Renal cortex interstitium (tissue), 11 donors: ENCODE results near the gene OR2T3. TPM values are rescaled to one million over a fixed set of nuclear protein-coding genes. Genes with fewer than 3 reads are reported as not detected.
"Not testable (repeated sequence)": the region's sequence is repeated elsewhere in the genome, so short reads cannot be mapped to it uniquely, and the experiment has no call there.

Experiments used
- DNase-seq, 11 donors: peaks; one replicate each; pipeline ENCODE4 v3.0.0-alpha.2; 2013; ENCODE audit warnings: low read depth in 9 of 11, low spot score in 4 of 11; ENCODE audit errors: extremely low read depth in 1 of 11
- polyA plus RNA-seq, 3 donors: library from polyadenylated mRNA; unstranded; fragments of 120-200 nt; gene quantifications; one replicate each; pipeline ENCODE4 v1.2.1, GENCODE V29; 2013; ENCODE audit not compliant: insufficient read length in 3 of 3

The OR2T3 gene
- polyA plus RNA-seq, 3 donors: not detected

DNA sequence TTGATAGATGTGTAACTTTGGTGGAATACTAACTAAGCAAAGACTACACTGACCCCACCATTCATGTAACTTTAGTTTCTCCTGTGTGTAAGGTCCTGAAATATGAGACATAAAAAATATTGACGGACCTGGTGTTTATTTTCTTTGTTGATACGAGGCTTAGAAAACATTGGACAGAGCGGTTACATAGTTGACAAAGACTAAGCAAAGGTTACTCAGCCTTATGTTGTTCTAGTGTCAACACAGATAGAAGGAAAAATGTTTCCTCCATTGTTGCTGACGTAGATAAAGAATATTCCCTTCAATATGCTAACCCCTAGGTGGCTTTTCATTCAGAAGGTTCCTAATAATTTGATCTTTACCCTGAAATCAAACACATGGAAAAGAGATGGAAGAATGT lies 18.1 kb upstream of the OR2T3 start:
- not testable (repeated sequence) for DNase-seq

DNA sequence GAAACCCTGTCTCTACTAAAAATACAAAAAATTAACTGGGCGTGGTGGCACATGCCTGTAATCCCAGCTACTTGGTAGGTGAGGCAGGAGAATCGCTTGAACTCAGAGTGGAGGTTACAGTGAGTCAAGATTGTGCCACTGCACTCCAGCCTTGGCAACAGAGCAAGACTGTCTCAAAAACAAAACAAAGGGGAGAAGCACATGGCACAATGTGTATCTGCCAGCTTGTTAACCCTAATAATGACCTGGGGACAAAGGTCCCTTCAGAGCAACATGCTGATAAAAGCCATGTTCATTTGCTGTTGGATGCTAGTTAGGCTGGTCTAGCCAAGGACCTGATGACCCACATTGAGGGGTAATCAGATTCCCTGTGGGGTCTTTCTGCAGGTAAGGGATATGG lies 16.5 kb upstream of the OR2T3 start:
- not testable (repeated sequence) for DNase-seq

DNA sequence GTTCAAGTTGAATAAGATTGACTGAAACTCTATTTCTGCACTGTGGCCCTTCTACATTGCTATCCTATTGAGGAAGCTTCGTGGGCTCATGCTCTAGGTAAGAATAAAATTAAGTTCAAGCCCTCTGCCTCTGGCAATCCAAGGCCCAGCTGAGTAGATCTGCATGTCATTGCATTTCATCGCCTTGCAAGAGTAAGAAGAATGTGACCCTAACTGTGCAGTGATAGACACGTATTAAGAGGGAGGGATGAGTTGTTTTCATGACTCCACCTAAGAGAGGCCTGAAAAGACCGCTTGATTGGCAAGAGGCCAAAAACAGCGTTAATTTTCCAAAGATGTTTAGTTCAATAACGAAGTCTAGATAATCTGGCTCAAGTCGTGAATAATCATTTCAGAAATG lies 14.0 kb upstream of the OR2T3 start:
- DNase-seq: not testable (repeated sequence)

GRCh38 chr1:248471154-248471553 lies 2.0 kb upstream of the OR2T3 start:
- DNase-seq: no peak

DNA sequence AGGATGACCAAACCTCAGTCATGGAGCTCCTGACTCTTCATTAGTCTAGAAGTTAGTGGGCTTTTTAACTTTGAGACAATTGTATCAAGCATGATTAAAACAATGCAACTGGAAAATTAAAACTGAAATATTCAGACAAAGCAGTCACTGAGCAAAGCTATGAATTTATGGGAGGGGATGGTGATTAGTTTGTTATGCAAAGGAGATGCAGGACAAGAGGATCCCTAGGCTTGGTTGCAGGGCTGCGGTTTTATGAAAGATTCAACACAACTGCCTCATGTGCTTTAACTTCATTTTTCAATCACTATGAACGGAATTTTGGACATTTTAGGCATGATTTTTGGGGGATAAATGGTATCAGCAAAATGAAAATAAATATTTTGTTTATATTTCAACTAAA lies 1.0 kb upstream of the OR2T3 start:
- not testable (repeated sequence) for DNase-seq

DNA sequence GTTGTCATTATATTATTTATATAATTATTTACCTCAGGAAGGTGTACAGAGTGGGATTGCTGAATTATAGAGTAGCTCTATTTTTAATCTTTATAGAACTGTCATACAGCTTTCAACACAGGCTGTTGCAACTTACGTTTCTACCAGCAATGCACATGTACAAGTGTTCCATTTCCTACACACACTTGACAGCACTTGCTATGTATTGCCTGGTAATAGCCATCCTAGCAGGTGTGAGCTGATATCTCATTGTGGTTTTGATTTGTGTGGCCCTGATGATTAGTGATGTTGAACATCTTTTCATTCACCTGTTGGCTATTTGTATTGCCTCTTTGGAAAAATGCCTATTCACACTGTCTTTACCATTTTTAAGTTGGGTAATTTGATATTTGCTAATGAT lies 2.5 kb downstream of the OR2T3 start:
- DNase-seq: not testable (repeated sequence)

GRCh38 chr1:248481686-248482579 lies 8.8 kb downstream of the OR2T3 start:
- not testable (repeated sequence) for DNase-seq

GRCh38 chr1:248488289-248488688 lies 15.1 kb downstream of the OR2T3 start, which contains the start of gene OR2T5:
OR2T5 (plus strand) TSS chr1:248488589; CDS start chr1:248488589, 0 bp downstream.
- not testable (repeated sequence) for DNase-seq

DNA sequence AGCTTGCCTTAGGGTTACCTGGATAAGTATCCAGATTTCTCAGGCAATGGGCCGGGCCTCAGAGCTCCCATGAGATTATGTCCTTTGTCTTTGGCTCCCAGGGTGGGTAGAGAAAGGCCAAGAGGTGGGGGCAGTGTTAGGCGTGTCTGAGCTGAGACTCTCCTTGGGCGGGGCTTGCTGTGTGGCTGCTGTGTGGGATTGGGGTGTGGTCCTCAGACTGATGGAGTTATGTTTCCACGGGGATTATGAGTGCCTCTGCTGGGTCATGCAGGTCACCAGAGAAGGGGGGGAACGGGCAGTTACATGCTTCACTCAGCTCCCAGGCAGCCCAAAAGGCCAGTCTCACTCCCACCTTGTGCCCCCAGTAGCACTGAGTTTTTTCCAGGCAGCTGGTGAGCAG lies 23.5 kb downstream of the OR2T3 start:
- not testable (repeated sequence) for DNase-seq

DNA sequence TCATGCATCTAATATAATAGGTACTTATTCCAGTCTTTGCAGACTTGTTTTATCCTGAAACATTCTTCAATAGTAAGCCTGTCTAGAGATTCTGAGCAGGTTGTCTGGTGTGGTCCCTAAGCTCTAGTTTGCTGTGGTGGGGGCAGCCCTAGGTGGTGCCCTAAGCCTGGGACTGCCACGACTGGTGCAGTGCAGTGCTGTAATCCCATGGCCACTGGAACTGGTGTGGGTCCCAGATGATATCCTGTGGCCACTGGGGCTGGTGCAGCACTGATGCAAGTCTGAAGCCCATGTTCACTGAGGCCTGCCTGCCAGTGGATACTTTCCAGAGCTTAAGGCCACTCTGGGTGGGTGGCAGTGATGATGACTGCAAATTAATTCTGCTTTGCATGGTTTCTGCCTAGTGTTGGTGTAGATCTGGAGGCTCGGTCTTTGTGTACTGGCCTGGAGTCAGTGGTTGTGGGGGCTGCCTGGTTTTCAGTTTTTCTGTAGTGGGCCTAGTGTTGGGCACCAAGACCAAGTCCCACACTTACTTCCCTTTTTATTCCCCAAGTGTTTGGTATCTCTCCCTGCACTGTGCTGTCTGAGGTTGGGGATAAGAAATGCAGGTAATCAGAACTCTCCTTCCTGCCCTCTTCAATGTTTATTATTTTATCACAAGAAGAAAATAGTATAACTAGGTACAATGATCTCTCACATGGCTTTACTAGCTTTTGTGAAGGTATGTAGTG lies 27.3 kb downstream of the OR2T3 start:
- DNase-seq: not testable (repeated sequence)

- DNase-seq: not testable (repeated sequence)
Measured at GRCh38 chr1:248507773-248508172, 34.6 kb downstream of the OR2T3 start, which contains the start of gene OR2G6. OR2G6 (plus strand) TSS chr1:248508073; CDS start chr1:248521647, 13,574 bp downstream.

DNA sequence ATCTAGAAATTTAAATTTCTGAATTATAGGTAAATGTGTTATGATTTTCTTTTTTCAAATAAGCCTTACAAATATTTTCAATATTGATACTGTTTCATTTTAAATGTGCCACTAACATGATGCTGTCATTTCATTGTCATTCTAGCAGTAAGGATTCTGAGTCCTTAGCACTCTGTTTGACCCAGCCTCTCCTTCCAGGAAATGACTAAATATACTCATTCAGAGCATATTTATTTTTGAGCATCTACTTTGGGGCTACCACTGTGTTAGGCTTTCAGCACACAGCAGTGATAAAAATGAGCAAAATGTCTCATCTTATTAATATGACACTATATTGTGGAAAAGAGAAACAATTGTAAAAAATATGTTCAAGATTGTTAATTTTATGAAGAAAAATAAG lies 37.1 kb downstream of the OR2T3 start:
- DNase-seq: not testable (repeated sequence)

DNA sequence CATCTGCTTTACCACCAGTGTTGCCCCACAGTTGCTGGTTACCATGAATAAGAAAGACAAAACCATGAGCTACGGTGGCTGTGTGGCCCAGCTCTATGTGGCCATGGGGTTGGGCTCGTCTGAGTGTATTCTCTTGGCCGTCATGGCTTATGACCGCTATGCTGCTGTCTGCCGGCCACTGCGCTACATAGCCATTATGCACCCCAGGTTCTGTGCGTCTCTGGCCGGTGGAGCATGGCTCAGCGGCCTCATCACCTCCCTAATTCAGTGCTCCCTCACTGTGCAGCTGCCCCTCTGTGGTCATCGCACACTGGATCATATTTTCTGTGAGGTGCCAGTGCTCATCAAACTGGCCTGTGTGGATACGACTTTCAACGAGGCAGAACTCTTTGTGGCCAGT lies 48.7 kb downstream of the OR2T3 start:
- DNase-seq: no peak

Other genes with a start within 250 kb of the OR2T3 start
- under 1 TPM in 2 of 3 donors, not detected in 1; 0.03 to 0.08 TPM for gene OR2M4, start 241.9 kb upstream of the OR2T3 start, polyA plus RNA-seq
- not detected for gene OR2T33, start 195.4 kb upstream of the OR2T3 start, polyA plus RNA-seq
- under 1 TPM in 2 of 3 donors, not detected in 1; 0.03 to 0.05 TPM for gene OR2T12, start 169.9 kb upstream of the OR2T3 start, polyA plus RNA-seq
- gene OR2M7, start 148.8 kb upstream of the OR2T3 start, polyA plus RNA-seq: not detected
- not detected for gene OR14C36, start 124.6 kb upstream of the OR2T3 start, polyA plus RNA-seq
- not detected for gene OR2T4, start 111.7 kb upstream of the OR2T3 start, polyA plus RNA-seq
- gene OR2T6, start 97.6 kb upstream of the OR2T3 start, polyA plus RNA-seq: under 1 TPM in 1 of 3 donors, not detected in 2; 0.06 TPM
- gene OR2T1, start 70.3 kb upstream of the OR2T3 start, polyA plus RNA-seq: not detected
- gene OR2T2, start 27.7 kb upstream of the OR2T3 start, polyA plus RNA-seq: under 1 TPM in 1 of 3 donors, not detected in 2; 0.06 TPM
- gene OR2T5, start 15.2 kb downstream of the OR2T3 start, polyA plus RNA-seq: under 1 TPM in 1 of 3 donors, not detected in 2; 0.12 TPM
- under 1 TPM in 1 of 3 donors, not detected in 2; 0.11 TPM for gene OR2G6, start 34.7 kb downstream of the OR2T3 start, polyA plus RNA-seq
- gene OR2T29, start 89.4 kb downstream of the OR2T3 start, polyA plus RNA-seq: not detected
- not detected for gene OR2T34, start 101.4 kb downstream of the OR2T3 start, polyA plus RNA-seq
- gene OR2T10, start 124.3 kb downstream of the OR2T3 start, polyA plus RNA-seq: under 1 TPM in 1 of 3 donors, not detected in 2; 0.33 TPM
- gene OR2T11, start 161.7 kb downstream of the OR2T3 start, polyA plus RNA-seq: not detected
- not detected for gene OR2T35, start 171.9 kb downstream of the OR2T3 start, polyA plus RNA-seq
- gene OR2T27, start 182.2 kb downstream of the OR2T3 start, polyA plus RNA-seq: not detected
- not detected for gene OR14I1, start 229.4 kb downstream of the OR2T3 start, polyA plus RNA-seq